Measurements from ENCODE around the gene TRABD2B. TPM values are rescaled to one million over a fixed set of nuclear protein-coding genes. Genes with fewer than 3 reads are reported as not detected.
A peak's percentile ranks its signal among the peaks of the same experiment; 100 is the strongest.

TRABD2B gene
- total and polyA plus RNA-seq, 2 donors from 2014 or later, result 19.8 to 62.0 TPM

- intact Hi-C loops (cut with DNase I), result no loop called here
- Histone ChIP-seq H3K36me3 (ENCODE audit: control insufficient read depth in 2 of 3, insufficient read depth in 3 of 3, low read length in 3 of 3) (peaks cover 0 to 7% (median 0%) of the 10 kb centered on the region in 3 donors), H3K27me3 (ENCODE audit: control insufficient read depth, insufficient read depth, low read length) (peaks cover 7% of the 10 kb centered on the region), H3K4me1 (ENCODE audit: control insufficient read depth in 2 of 3, insufficient read depth in 2 of 3, low read depth in 1 of 3, low read length in 3 of 3) (peaks cover 0 to 17% (median 0%) of the 10 kb centered on the region in 3 donors), H3K4me3 (ENCODE audit: low read length in 3 of 3) (peak overlapping the region; percentile 67 to 86 (median 72)), H3K27ac (ENCODE audit: low read depth in 2 of 2, low read length in 2 of 2) (peak overlapping the region; percentile 91), H3K9me3 (ENCODE audit: control insufficient read depth in 2 of 3, insufficient read depth in 1 of 3, low read length in 3 of 3) (no peaks in the 10 kb centered on the region), H3K9ac (ENCODE audit: low read length in 3 of 3) (peak overlapping the region; percentile 55 to 72 (median 57))
- DNase-seq, result peak in 3 of 5 donors; percentile 48 to 59 (median 50)
- TF ChIP-seq CTCF (IDR thresholded peaks at IDR 0.05; ENCODE audit: borderline replicate concordance, extremely low read depth, insufficient read depth), result no peak
- no peak for FAIRE-seq
Measured at GRCh38 chr1:47995306-47996050, 1.7 kb downstream of the TRABD2B start.

DNA sequence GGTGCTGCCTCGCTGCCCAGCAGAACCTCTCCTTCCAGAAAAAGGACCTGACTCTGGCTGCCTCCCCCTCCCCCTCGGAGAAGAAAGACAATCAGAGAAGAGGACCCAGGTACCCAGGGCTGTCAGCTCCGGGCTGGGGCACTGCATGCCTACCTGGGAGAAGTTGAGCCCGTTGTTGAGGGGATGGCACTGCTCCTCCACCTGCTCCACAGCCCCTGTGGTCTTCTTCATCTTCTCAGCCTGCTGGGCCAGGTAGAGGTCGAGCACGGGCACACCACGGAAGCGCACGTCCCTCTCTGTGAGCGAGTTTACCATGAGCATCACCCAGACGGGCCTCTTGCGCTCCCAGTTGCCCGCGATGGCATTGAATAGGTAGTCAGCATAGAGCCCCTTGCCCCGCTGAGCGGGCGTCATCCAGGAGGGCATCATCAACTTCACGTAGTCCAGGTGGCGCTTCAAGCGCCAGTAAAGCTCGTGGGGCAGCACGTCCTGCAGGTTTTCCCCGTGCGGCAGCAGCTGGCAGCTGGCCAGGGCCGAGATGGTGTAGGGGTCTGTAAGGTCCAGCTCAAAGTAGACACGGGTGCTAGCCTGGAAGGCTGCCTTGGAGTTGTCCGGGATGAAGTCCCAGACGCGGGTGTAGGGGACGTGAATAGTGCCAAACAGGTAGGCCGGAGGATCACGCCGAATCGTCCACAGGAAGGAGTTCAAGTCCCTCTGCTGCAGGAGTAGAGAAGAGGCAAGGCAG is 3.1 kb downstream of the TRABD2B start:
- Histone ChIP-seq H3K27me3 (ENCODE audit: control insufficient read depth, insufficient read depth, low read length) (peaks cover 7% of the 10 kb centered on the region), H3K36me3 (ENCODE audit: control insufficient read depth in 2 of 3, insufficient read depth in 3 of 3, low read length in 3 of 3) (peaks cover 0 to 13% (median 3%) of the 10 kb centered on the region in 3 donors), H3K4me3 (ENCODE audit: low read length in 3 of 3) (peak overlapping the region; percentile 67 to 86 (median 72)), H3K9ac (ENCODE audit: low read length in 3 of 3) (peak overlapping the region; percentile 3 to 72 (median 15)), H3K27ac (ENCODE audit: low read depth in 2 of 2, low read length in 2 of 2) (peak overlapping the region; percentile 91), H3K4me1 (ENCODE audit: control insufficient read depth in 2 of 3, insufficient read depth in 2 of 3, low read depth in 1 of 3, low read length in 3 of 3) (peaks cover 0 to 15% (median 4%) of the 10 kb centered on the region in 3 donors), H3K9me3 (ENCODE audit: control insufficient read depth in 2 of 3, insufficient read depth in 1 of 3, low read length in 3 of 3) (no peaks in the 10 kb centered on the region)
- DNase-seq (peak in 2 of 5 donors; percentile 63 to 66), FAIRE-seq (no peak)
- no peak for TF ChIP-seq CTCF (IDR thresholded peaks at IDR 0.05; ENCODE audit: borderline replicate concordance, extremely low read depth, insufficient read depth)
- intact Hi-C loops (cut with DNase I), result no loop called here

GRCh38 chr1:47993416-47993740 is 3.8 kb downstream of the TRABD2B start:
- Histone ChIP-seq H3K9me3 (ENCODE audit: control insufficient read depth in 2 of 3, insufficient read depth in 1 of 3, low read length in 3 of 3) (no peaks in the 10 kb centered on the region), H3K36me3 (ENCODE audit: control insufficient read depth in 2 of 3, insufficient read depth in 3 of 3, low read length in 3 of 3) (peaks cover 0 to 18% (median 3%) of the 10 kb centered on the region in 3 donors), H3K27me3 (ENCODE audit: control insufficient read depth, insufficient read depth, low read length) (peaks cover 7% of the 10 kb centered on the region), H3K27ac (ENCODE audit: low read depth in 2 of 2, low read length in 2 of 2) (peak overlapping the region; percentile 91), H3K9ac (ENCODE audit: low read length in 3 of 3) (peak overlapping the region in 2 of 3 donors; percentile 2 to 72), H3K4me1 (ENCODE audit: control insufficient read depth in 2 of 3, insufficient read depth in 2 of 3, low read depth in 1 of 3, low read length in 3 of 3) (peaks cover 0 to 19% (median 4%) of the 10 kb centered on the region in 3 donors), H3K4me3 (ENCODE audit: low read length in 3 of 3) (peak overlapping the region; percentile 16 to 72 (median 58))
- TF ChIP-seq CTCF (IDR thresholded peaks at IDR 0.05; ENCODE audit: borderline replicate concordance, extremely low read depth, insufficient read depth), result no peak
- FAIRE-seq (peak; percentile 13), DNase-seq (peak in 3 of 5 donors; percentile 45 to 69 (median 59))
- intact Hi-C loops (cut with DNase I), result no loop called here

Data from kidney (tissue), 14 donors.